Hematopoietic multipotent progenitor cell treated with erythropoietin and hydrocortisone succinate and interleukin-3 and kit ligand, for 4 days (in vitro differentiated cells): ENCODE measurements around the gene CD163.
"Not testable (repeated sequence)": the region's sequence is repeated elsewhere in the genome, so short reads cannot be mapped to it uniquely, and the experiment has no call there.

Experiments used
- DNase-seq: peaks from one replicate; pipeline ENCODE4 v3.0.0-alpha.2; 2015

The CD163 gene

GRCh38 chr12:7448099-7448498, 55.5 kb downstream of the CD163 start:
- DNase-seq: no peak

- DNase-seq: no peak
These were observed 59.0 kb downstream of the CD163 start for GRCh38 chr12:7444537-7444936.

GRCh38 chr12:7444076-7444475, 59.5 kb downstream of the CD163 start, which contains the start of gene CD163L1:
TSS of gene CD163L1 (minus strand) at chr12:7444153. CDS start at chr12:7444127, 26 bp downstream.
- DNase-seq: peak; percentile 4

- no peak for DNase-seq
These were observed 62.4 kb downstream of the CD163 start for GRCh38 chr12:7441216-7441615.

- DNase-seq: peak; percentile 74
These were observed 63.7 kb downstream of the CD163 start for GRCh38 chr12:7439579-7440505.

GRCh38 chr12:7438291-7438995, 65.1 kb downstream of the CD163 start:
- DNase-seq: peak; percentile 4

GRCh38 chr12:7437494-7437893, 66.1 kb downstream of the CD163 start:
- DNase-seq: not testable (repeated sequence)

GRCh38 chr12:7434670-7435069, 68.9 kb downstream of the CD163 start:
- DNase-seq: no peak

GRCh38 chr12:7433276-7433822, 70.2 kb downstream of the CD163 start:
- no peak for DNase-seq

GRCh38 chr12:7431993-7432685, 71.4 kb downstream of the CD163 start:
- no peak for DNase-seq
